ENCODE data around the gene TARS1. TPM values are rescaled to one million over a fixed set of nuclear protein-coding genes. Genes with fewer than 3 reads are reported as not detected.
A peak's percentile ranks its signal among the peaks of the same experiment; 100 is the strongest.

Gene TARS1
- total RNA-seq, result 128 and 180 TPM in 2 replicates

DNA sequence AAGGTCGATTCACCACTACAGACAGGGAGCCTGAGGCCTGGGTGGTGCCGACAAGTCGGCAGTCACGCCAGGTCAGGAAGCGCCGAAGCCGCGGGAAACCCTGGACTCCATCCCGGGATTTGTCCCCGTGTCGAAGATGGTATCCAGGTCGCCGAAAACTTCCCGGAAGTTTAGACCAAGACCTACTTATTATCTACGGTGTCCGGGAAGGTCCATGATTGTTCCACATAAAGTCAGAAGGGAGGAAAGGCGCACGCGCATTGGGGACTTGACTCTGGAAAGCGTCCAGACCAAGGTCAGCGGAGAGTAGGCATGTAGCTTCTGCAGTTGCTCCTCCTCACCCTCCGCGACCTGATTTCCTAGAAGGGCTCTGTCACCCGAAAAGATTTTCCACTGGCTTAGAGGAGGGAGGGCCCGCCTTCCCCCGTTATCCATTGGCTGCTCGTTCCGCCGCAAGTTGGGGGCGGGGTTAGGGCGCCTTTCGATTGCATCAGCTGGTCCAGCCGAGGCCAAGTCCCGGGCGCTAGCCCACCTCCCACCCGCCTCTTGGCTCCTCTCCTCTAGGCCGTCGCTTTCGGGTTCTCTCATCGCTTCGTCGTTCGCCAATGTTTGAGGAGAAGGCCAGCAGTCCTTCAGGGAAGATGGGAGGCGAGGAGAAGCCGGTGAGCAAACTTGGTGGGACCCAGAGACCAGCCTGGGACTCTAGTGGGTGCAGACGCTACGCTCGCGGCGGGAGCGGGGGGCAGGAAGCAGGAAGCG, at the start of gene TARS1:
Gene TARS1 (plus strand): TSS at position 484 of the 759 bp plus-strand sequence. CDS start 122 bp downstream, at position 606.
- peak; percentile 100 for DNase-seq (ENCODE audit: low read depth in 2 of 2)

DNA sequence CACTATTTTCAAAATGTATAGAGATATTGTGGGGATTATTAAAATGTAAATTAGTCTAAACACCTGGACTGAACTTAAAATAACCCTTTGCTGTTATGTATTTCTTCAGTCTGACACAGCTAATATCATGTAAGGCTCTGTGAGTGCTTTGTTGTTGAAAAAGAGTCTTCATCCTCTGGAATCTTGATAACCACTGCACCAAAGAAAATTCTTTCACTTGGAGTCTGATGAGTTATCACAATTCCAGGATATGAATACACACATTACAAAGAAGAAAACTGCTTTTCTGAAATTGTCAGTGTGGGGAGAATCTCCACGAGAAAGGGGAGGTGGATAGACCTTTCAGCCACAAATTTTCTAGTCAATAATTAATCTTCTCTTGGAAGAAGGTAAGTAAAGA, 42.3 kb upstream of the TARS1 start:
- no peak for DNase-seq (ENCODE audit: low read depth in 2 of 2)

DNA sequence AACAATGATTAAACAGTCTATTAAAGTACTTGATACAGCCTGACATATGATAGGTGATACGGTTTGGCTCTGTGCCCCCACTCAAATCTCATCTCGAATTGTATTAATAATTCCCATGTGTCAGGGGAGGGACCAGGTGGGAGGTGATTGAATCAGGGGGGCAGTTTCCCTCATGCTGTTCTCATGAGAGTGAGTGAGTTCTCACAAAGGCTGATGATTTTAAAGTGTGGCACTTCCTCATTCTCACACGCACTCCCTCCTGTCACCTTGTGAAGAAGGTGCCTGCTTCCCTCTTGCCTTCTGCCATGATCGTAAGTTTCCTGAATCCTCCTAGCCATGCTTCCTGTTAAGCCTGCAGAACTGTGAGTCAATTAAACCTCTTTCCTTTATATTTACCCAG, 40.1 kb upstream of the TARS1 start:
- DNase-seq (ENCODE audit: low read depth in 2 of 2), result peak; percentile 8 to 54

DNA sequence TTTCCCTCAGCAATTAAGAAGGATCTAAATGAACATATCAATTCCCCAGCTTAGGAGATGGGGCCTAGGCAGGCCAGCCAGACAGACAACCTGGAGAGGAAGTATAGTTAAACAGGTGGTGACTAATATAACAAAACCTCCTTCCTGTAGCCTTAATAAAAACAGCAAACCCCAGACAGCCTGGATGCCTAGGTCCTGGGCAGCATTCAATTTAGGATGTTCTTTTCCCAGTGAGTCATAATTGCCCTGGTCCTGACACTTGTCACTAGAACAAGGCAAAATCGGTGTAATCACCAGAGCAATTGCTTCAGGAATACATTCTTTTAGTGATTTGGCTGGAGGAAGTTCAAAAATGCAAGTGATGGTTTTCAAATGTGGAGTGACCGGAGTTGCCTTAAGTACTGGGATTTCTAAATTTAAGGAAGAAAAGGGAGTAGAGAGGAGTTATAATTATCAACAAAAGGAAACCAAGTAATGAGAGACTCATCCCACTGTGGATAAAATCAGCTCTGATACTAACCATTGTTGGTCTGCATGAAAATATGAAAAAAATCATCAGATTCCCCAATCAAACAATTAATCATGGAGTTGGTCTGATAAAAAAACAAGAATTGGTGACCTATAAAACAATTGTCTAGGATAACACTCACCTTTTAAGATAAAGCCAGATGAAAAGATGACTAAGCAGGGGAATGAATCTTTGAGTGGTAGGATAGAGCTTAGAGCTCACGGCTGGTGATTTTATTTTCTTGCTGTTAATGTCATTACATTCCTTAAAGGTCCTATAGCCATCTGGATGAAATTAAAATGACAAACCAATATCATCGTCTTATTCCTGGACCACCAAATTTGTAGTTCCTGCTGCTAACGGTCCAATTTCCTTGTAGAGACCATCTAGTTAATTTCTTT, 39.0 kb upstream of the TARS1 start:
- peak; percentile 81 to 87 for DNase-seq (ENCODE audit: low read depth in 2 of 2)

DNA sequence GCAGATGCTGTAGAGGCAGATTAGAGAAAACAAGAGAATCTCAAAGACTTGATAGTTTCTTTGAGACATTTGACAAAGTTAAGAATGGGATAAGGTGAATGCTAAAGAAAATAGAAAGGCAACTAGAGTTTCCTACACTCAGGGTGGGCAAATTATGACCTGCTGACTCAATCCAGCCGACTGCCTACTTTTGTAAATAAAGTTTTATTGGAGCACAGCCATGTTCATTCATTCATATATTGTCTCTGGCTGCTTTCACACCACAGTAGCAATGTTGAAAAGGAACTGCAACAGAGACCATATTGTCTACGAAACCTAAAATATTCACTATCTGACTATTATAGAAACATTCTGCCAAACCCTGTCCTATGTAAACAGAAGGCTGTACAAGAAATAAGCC, 37.6 kb upstream of the TARS1 start:
- DNase-seq (ENCODE audit: low read depth in 2 of 2), result no peak

DNA sequence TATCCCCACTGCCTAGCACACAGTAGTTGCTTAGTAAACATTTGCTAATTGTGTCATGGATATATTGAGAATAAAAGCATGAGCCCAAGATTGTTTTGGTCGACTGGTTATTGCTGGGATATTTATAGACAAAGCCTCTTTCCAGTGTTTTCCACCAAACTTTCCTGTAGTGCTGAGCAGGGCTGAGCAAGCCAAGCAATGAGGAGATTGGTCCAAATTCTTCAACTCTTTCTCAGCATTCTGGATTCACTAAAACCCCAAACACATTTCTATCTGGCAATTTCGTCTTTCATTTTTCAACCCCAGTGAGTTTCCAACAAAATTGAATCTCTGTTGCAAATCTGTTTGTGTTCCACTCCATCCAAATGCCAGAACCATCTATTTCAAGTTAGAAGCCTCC, 31.9 kb upstream of the TARS1 start:
- no peak for DNase-seq (ENCODE audit: low read depth in 2 of 2)

DNA sequence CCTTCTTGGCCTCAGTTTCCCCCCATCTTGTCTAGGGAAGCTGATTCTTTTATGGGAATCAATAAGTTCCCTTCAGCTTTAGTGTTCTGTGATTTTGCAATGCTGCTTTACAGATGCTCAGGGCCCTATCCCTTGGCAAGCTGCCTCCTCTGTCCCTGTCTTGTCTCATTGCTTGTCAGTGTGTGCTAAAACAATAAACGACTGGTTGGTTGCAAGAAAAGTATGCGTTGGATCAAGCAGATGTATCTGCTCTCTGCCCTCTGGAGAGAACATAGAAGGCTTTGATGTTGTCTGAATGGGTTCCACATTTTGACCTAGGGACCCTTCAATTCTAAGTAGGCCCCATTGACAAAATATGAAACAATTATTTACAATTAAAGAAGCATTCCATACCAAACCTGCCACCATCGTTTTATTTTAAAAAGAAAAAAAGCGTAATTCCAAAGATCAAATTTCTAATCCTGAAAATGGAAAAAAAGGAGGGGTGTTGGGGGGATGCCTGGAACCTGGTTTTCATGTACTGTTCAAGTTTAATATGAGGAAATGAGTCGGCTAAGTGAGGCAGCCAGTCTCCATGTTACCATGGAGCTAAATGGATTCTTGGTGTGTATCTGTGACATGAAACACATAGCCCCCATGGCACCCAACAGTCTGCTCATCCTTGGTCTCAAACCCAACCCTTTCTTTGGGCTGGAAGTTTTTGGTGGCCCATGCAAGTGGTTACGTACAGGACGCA, 31.2 kb upstream of the TARS1 start:
- no peak for DNase-seq (ENCODE audit: low read depth in 2 of 2)

DNA sequence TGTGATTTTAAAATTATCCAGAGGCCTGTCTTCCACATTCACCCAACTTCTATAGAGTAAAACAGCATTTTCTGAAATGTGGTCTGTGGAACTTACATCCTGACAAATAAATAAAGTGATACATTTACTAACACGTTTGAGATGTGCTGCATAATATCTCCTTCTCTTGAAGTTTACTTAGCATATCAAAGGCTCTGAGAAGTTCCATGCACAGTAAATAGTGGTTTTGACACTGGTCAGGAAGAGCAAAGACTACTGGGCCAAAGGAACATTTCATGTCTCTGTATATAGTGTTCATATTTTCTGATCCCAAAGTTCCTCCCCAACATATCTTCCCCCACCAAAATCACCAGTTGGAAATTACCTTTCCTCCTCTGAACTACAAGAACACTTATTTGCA, 30.5 kb upstream of the TARS1 start:
- no peak for DNase-seq (ENCODE audit: low read depth in 2 of 2)

DNA sequence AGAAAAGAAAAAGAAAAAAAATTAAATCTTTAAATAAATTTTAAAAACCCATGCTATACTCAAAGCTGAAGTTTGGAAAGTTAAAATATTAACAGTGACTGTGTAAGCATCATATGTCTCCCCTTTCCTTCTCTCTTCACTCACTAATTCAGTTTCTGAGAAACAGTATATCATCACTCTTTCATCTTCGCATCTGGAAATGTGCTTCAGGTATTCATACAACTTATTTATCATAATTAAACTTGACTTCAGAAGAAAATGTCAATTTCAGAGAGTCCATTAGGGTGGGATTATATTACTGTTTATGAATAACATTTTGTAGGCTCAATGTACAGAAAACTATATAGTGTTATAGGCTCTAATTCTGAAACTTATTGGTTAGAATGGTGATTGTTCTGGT, 29.3 kb upstream of the TARS1 start:
- DNase-seq (ENCODE audit: low read depth in 2 of 2), result no peak

DNA sequence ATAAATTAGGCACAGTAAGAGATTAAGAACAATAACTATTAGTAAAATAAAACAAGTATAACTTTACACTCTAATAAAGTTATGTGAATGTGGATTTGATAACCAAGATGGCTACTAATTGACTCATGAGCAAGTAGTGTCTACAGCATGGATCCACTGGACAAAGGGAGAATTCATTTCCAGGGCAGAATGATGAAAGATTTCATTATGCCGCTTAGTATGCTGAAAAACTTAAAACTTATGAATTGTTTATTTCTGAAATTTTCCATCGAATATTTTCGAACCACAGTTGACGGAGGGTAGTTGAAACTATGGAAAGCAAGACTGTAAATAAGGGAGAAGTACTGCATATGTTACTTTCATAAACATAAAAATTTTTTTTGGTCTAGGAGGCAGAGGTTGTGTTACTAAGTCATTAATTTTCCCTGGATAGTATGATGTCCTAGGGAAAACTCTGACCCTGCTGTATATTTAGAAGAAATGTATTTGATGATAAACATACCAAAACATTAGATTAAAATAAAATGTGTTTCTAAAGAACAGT, 24.9 kb upstream of the TARS1 start:
- no peak for DNase-seq (ENCODE audit: low read depth in 2 of 2)

DNA sequence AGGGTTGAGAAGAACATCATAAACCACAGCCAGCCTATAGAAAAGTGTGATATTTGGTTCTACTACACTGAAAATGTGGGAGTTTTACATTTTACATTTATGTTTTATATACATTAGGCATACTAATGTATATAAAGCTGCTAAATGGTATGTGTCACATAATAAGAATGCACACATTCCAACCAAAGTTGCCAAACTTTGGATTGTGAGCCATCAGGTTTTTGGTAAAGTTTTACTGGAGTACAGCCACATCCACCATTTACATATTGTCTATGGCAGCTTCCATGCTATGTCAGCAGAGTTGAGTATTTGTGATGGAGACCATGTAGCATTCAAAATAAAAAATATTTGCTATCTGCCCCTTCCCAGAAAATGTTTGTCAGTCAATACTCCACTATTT, 23.1 kb upstream of the TARS1 start:
- no peak for DNase-seq (ENCODE audit: low read depth in 2 of 2)

DNA sequence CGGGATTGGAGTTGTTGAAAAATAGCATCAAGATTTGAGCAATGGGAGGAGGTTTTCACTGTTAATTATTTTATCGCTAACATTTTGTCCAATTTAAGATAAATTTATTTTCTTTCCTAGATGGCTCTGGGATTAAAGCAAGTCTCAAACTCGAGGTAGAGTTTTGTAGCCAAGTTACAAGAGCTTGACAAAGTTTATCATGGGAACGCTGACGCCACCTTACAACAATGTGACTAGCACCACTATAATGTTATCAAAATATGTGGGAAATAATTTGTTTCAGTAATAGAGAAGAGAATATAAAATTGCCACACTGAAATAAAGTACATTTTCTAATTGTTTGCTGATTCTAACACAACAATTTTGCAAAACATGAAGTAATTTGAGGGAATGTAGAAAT, 19.8 kb upstream of the TARS1 start:
- DNase-seq (ENCODE audit: low read depth in 2 of 2), result no peak

DNA sequence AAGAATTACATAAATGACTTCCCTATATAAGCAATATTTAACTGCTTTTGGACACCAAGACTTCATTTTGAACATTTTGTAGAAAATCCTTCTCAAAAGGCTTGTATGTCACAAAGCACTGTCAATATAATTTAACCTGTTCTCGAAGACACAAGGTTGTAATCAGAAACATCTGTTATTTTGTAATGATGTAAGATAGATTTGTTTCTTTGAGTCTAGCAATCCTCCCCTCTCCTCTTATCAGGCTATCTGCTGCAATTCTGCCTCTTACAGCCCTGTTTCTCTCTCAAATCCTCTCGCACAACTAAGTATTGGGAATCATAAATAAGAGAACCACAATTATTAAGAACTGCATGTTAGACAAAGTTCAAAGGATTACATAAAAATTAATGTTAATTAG, 18.6 kb upstream of the TARS1 start:
- DNase-seq (ENCODE audit: low read depth in 2 of 2), result no peak

DNA sequence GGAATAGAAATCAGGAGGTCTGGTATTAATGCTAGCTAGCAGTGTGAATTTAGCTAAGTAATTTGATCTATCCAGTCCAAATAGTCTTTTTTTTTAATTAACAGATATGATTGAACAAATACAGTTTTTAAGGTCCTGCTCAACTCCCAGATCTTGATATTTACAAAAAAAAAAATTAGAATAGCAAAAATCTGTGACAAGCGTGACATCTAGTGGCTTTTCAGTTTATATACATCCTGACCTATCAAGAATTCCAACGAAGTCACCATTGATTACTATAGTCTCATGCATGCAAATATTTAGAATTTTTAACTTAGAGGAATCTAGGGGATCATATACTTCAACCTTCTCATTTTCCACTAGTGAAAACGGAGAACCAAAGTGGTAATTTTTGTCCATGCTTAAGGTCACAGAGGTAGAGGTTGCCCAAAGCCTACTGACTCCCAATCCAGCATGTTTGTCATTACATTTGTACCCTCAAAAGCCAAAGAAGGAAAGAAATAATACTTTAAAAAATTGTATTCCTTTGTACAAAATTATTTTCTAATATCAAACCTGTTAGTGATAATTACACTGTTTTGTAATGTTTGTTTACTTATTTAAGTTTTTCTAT, 17.6 kb upstream of the TARS1 start:
- DNase-seq (ENCODE audit: low read depth in 2 of 2), result peak; percentile 55 to 68

DNA sequence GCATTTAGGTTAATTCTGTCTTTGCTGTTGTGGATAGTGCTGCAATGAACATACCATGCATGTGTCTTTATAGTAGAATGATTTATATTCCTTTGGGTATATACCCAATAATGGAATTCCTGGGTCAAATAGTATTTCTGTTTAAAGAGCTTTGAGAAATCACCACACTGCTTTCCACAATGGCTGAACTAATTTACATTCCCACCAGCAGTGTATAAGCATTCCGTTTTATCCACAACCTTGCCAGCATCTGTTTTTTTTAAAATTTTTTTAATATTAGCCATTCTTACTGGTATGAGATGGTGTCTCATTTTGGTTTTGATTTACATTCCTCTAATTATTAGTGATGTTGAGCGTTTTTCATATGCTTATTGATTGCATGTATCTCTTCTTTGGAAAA, 15.5 kb upstream of the TARS1 start:
- DNase-seq (ENCODE audit: low read depth in 2 of 2), result no peak

DNA sequence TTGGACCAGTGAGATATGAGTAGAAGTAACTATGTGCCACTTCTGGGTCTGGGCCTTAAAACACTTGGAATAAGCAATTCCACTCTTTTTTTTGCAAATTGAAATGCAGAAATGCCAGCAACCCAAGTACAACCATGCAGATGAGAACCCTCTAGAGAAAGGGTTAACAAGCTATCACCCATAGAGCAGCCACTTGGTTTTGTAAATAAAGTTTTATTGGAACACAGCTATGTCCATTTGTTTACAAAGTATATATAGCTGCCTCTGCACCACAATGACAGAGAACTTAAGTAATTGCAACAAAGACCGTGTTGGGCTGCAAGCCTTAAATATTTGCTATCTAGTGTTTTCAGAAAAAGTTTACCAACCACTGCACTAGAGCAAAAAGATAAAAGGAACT, 9.8 kb upstream of the TARS1 start:
- DNase-seq (ENCODE audit: low read depth in 2 of 2), result no peak

DNA sequence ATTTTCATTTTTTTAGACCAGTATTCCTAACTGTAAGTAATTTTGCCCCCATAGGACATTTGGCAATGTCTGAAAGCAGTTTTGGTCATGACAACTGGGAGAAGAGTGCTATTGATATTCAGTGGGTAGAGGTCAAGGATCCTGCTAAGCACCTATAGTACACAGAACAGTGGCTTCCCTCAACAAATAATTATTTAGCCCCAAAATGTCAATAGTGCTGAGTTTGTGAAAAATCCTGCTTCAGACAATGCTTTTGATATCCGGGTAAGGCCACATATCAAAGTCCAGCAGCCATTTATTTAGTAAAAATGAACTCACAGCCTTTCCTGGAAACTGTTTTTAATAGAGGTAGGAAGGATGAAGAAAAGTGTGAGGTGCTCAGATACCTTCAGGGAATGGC, 8.1 kb upstream of the TARS1 start:
- no peak for DNase-seq (ENCODE audit: low read depth in 2 of 2)

DNA sequence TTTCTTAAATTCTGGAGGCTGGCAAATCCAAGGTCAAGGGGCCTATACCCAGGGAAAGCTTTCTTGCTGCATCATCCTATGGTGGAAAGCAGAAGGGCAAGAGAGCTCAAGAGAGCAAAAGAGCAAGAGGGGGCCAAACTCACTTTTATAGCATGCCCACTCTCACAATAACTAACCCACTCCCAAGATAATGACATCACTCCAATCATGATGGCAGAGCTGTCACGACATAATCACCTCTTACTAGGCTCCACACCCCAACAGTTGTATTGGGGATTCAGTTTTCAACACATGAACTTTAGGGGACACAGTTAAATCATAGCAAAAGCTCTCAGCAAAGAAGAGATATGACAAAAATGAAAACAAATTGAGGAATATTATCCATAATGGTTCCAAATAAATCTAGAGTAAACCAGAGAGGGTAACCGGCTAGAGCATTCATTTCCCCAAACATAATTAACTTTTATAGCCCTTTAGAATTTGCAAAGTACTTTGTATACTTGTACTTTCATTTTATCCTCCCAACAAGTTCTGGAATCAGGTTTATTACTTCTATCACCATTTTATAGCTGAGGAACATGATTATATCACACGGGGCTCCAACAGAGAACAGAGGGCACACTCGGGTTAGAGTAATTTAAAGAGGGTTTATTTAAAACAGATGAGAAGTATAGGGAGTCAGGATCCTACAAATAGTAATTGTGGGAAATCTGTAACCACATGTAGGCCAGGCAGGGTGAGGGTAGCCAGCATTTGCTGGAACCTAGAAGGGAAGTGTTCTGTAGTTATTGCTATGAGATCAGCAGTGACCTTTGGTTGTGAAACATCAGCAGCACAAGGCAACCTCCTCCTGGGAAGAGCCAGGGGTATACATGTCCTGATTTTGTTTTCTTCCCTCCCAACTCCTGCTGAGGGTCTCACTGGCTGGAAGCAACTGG, 7.2 kb upstream of the TARS1 start:
- DNase-seq (ENCODE audit: low read depth in 2 of 2), result no peak

DNA sequence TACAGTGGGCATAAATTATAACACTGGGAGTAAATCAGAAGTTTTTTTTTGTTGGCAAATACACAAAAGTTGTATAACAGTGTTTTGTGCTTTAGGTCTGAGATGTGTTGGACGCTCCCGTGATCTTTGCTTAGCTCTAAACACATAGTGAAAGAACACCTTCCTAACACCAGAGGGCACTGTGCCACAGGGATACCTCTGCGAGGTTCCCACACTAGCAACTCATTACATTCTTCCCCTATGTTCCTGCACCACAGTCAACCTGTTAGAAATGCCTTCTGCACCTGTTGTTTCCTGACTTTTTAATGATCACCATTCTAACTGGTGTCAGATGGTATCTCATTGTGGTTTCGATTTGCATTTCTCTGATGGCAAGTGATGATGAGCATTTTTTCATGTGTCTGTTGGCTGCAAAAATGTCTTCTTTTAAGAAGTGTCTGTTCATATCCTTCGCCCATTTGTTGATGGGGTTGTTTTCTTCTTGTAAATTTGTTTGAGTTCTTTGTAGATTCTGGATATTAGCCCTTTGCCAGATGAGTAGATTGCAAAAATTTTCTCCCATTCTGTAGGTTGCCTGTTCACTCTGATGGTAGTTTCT, 4.8 kb upstream of the TARS1 start:
- peak; percentile 79 to 85 for DNase-seq (ENCODE audit: low read depth in 2 of 2)

DNA sequence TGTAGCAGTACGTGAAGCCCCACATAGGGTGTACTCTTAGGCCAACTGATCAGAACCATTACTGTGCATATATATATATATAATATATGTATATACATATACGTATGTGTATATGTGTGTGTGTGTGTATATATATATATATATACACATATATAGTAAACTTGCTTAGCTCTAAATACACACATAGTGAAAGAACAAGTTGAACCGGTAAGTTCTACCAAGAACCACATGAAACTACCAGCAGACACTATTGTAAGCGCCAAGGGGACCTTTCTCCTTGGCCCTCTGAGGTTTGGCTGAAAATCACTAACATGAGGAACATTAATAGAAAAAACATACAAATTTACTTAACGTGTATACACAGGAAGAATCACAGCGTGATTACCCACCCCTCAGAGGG, 1.8 kb upstream of the TARS1 start:
- no peak for DNase-seq (ENCODE audit: low read depth in 2 of 2)

Measured in lung microvascular endothelial cell (primary cell).